ENCODE results near the gene CEP350. TPM values are rescaled to one million over a fixed set of nuclear protein-coding genes. Genes with fewer than 3 reads are reported as not detected.

Gene CEP350
- total and polyA plus RNA-seq, 7 experiments from 2014 or later = 39.1 to 90.1 (median 64.0) TPM

DNA sequence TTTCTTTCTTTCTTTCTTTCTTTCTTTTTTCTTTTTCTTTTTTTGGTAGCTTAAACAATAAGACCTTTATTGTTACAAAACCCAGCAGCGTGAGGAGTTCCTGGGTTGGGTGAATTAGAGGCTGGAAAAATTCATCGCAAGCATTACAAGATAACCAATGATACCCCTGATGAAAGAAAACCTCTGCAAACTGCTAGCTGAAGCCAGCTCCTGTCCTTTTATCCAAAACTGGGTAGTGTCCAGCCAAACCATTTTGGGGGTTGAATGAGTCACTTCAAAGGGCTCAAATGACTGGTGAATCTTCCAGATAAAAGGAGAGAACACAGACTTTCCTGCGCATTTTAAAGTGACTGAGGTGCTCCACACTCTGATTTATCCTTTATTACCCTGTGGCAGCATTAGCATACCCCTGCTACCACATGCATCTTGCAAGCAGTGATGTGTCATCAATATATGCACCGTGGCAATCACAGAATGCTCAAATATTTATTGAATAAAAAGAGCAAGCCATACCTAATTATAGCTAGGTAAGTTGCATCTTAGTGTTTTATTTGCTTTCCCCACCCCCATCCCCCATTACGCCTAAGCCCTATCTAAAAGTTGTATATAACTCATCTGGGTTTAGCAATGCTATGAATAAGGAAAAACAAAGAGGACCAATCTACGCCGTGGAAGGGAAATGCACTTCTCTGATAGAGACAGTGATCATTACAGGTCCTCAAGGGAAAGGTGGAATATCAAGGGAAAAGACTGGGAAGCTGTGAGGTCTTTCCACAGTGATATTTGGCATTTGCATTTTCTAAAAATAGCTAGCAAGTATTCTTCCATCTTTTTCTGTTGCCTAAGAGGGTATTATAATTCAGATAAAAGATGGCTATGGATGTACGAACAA lies 32.4 kb upstream of the CEP350 start:
- intact Hi-C loops (cut with micrococcal nuclease) = no loop called here
- no peak for ATAC-seq
- CTCF ChIA-PET = no interaction called here

DNA sequence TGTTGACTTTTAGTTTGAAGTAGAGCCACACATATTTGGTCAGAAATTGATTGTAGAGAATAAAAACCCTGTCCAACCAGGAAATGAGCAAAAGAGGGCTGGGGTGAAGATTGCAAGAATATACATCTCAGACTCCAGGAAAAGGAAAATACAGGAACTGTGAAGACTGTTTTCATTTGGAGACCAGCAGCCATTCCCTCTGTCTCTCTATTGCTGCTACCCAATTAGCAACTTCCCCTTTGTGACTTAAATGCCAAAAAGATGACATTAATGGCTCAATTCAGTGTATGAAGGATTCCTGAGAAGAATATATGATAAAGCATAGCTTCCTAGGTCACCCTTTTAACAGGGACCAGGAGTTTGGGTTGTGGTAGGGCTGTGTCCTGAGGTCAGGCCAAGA lies 31.6 kb upstream of the CEP350 start:
- intact Hi-C loops (cut with micrococcal nuclease) = no loop called here
- H3K36me3 ChIP-seq (ENCODE audit: control insufficient read depth in 2 of 3, insufficient read depth in 3 of 3, low read length in 3 of 3) = peaks cover 6 to 21% (median 7%) of the 10 kb centered on the region in 3 experiments
- H3K4me3 Mint-ChIP-seq = no peak overlapping the region
- H3K27ac Mint-ChIP-seq = no peak overlapping the region
- no peak overlapping the region for H3K27ac ChIP-seq (ENCODE audit: low read depth, low read length)
- H3K9me3 Mint-ChIP-seq = peaks cover 0 to 2% (median 0%) of the 10 kb centered on the region in 11 donors
- no peak for DNase-seq
- H3K27me3 ChIP-seq (ENCODE audit: control insufficient read depth in 2 of 2, insufficient read depth in 2 of 2, low read length in 2 of 2) = no peaks in the 10 kb centered on the region
- ATAC-seq = no peak
- no peak overlapping the region for H3K4me3 ChIP-seq (ENCODE audit: low read length)
- H3K4me1 Mint-ChIP-seq = peaks cover 0 to 7% (median 2%) of the 10 kb centered on the region in 7 donors
- ChIA-PET CTCF (no interaction called here), POLR2A (interaction anchor here (1.1 kb wide), 1 partner anchor 41 kb away, joined by 3 read pairs; the partner anchor contains the start of gene TOR1AIP1)
- H3K27me3 Mint-ChIP-seq = no peaks in the 10 kb centered on the region
- H3K9me3 ChIP-seq (ENCODE audit: control insufficient read depth in 2 of 3, low read length in 3 of 3) = no peaks in the 10 kb centered on the region
- H3K36me3 Mint-ChIP-seq = peaks cover 6 to 21% (median 14%) of the 10 kb centered on the region in 5 donors
- H3K4me1 ChIP-seq (ENCODE audit: control insufficient read depth in 2 of 2, insufficient read depth in 2 of 2, low read length in 2 of 2) = no peaks in the 10 kb centered on the region

More for the DNA sequence above, 32.4 kb upstream of the CEP350 start:
- H3K9me3 Mint-ChIP-seq = no peaks in the 10 kb centered on the region
- no peaks in the 10 kb centered on the region for H3K27me3 ChIP-seq (ENCODE audit: control insufficient read depth in 2 of 2, insufficient read depth in 2 of 2, low read length in 2 of 2)
- no peaks in the 10 kb centered on the region for H3K27me3 Mint-ChIP-seq
- peaks cover 10 to 29% (median 14%) of the 10 kb centered on the region in 3 experiments for H3K36me3 ChIP-seq (ENCODE audit: control insufficient read depth in 2 of 3, insufficient read depth in 3 of 3, low read length in 3 of 3)
- peaks cover 10 to 29% (median 22%) of the 10 kb centered on the region in 5 donors for H3K36me3 Mint-ChIP-seq
- H3K9me3 ChIP-seq (ENCODE audit: control insufficient read depth in 2 of 3, low read length in 3 of 3) = no peaks in the 10 kb centered on the region
- DNase-seq = no peak
- H3K27ac Mint-ChIP-seq = peak overlapping the region in 5 of 9 donors; percentile 8 to 77 (median 38)
- H3K27ac ChIP-seq (ENCODE audit: low read depth, low read length) = no peak overlapping the region
- POLR2A ChIA-PET = interaction anchor here (1.0 kb wide), 2 partner anchors 9 to 14 kb away, joined by 3 to 4 read pairs; no protein-coding TSS in a partner anchor
- no peaks in the 10 kb centered on the region for H3K4me1 ChIP-seq (ENCODE audit: control insufficient read depth in 2 of 2, insufficient read depth in 2 of 2, low read length in 2 of 2)
- H3K4me3 ChIP-seq (ENCODE audit: low read length) = no peak overlapping the region
- peaks cover 0 to 7% (median 2%) of the 10 kb centered on the region in 7 donors for H3K4me1 Mint-ChIP-seq
- H3K4me3 Mint-ChIP-seq = no peak overlapping the region

DNA sequence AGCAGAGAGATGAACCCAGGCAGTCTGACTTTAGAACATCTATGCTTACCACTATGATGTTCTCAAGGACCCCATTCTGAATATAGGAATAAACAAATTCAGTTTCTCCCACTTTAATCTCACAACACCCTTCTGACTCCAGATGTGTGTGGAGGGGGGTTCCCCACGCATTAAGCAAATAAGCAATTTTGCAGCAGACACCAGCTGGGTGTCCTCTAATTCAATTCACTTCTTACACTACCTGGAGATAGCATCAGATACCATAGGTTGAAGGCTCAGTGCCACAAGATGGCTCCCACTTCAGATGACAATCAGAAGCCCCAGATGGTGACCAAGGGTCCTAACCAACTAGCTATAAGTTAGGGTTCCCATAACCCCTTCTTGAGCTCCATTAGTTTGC lies 30.3 kb upstream of the CEP350 start:
- no peak overlapping the region for H3K4me3 ChIP-seq (ENCODE audit: low read length)
- ATAC-seq (no peak), DNase-seq (no peak)
- no peak overlapping the region for H3K27ac ChIP-seq (ENCODE audit: low read depth, low read length)
- no peak overlapping the region for H3K4me3 Mint-ChIP-seq
- intact Hi-C loops (cut with micrococcal nuclease) = no loop called here
- H3K27me3 Mint-ChIP-seq = no peaks in the 10 kb centered on the region
- H3K27me3 ChIP-seq (ENCODE audit: control insufficient read depth in 2 of 2, insufficient read depth in 2 of 2, low read length in 2 of 2) = no peaks in the 10 kb centered on the region
- H3K4me1 ChIP-seq (ENCODE audit: control insufficient read depth in 2 of 2, insufficient read depth in 2 of 2, low read length in 2 of 2) = no peaks in the 10 kb centered on the region
- H3K27ac Mint-ChIP-seq = no peak overlapping the region
- CTCF ChIA-PET = no interaction called here
- H3K36me3 ChIP-seq (ENCODE audit: control insufficient read depth in 2 of 3, insufficient read depth in 3 of 3, low read length in 3 of 3) = peaks cover 4 to 8% (median 5%) of the 10 kb centered on the region in 3 experiments
- H3K9me3 Mint-ChIP-seq = peaks cover 0 to 2% (median 0%) of the 10 kb centered on the region in 11 donors
- H3K9me3 ChIP-seq (ENCODE audit: control insufficient read depth in 2 of 3, low read length in 3 of 3) = no peaks in the 10 kb centered on the region
- POLR2A ChIA-PET = interaction anchor here (1.1 kb wide), 1 partner anchor 42 kb away, joined by 3 read pairs; the partner anchor contains the start of gene TOR1AIP1
- H3K36me3 Mint-ChIP-seq = peaks cover 0 to 9% (median 5%) of the 10 kb centered on the region in 5 donors
- H3K4me1 Mint-ChIP-seq = peaks cover 0 to 3% (median 0%) of the 10 kb centered on the region in 7 donors

DNA sequence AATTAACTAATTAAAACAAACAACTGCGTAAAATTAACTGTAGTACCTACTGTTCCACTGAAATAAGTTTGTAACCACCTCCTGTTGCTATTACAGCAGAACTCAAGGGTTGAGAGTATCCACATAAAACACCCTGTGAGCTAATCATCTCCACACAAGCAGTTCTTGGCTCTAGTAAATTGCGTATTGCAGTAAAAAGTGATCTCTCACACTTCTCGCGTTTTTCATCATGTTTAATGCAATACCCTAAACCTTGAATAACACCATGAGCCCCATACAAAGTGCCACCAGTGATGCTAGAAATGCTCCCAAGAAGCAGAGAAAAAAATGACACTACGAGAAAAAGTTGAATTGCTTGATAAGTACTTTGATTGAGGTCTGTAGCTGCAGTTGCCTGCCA lies 29.3 kb upstream of the CEP350 start:
- Mint-ChIP-seq H3K9me3 (peaks cover 0 to 2% (median 0%) of the 10 kb centered on the region in 11 donors), H3K27ac (no peak overlapping the region), H3K4me3 (no peak overlapping the region), H3K27me3 (peaks cover 0 to 4% (median 0%) of the 10 kb centered on the region in 5 donors), H3K4me1 (peaks cover 0 to 3% (median 0%) of the 10 kb centered on the region in 7 donors), H3K36me3 (peaks cover 0 to 6% (median 0%) of the 10 kb centered on the region in 5 donors)
- H3K36me3 ChIP-seq (ENCODE audit: control insufficient read depth in 2 of 3, insufficient read depth in 3 of 3, low read length in 3 of 3) = peaks cover 0 to 5% (median 5%) of the 10 kb centered on the region in 3 experiments
- CTCF ChIA-PET = no interaction called here
- no peaks in the 10 kb centered on the region for H3K27me3 ChIP-seq (ENCODE audit: control insufficient read depth in 2 of 2, insufficient read depth in 2 of 2, low read length in 2 of 2)
- ATAC-seq (no peak), DNase-seq (no peak)
- no peaks in the 10 kb centered on the region for H3K9me3 ChIP-seq (ENCODE audit: control insufficient read depth in 2 of 3, low read length in 3 of 3)
- POLR2A ChIA-PET = interaction anchor here (0.6 kb wide), 1 partner anchor 33 kb away, joined by 3 read pairs; no protein-coding TSS in a partner anchor
- H3K27ac ChIP-seq (ENCODE audit: low read depth, low read length) = no peak overlapping the region
- no peaks in the 10 kb centered on the region for H3K4me1 ChIP-seq (ENCODE audit: control insufficient read depth in 2 of 2, insufficient read depth in 2 of 2, low read length in 2 of 2)
- intact Hi-C loops (cut with micrococcal nuclease) = no loop called here
- no peak overlapping the region for H3K4me3 ChIP-seq (ENCODE audit: low read length)

DNA sequence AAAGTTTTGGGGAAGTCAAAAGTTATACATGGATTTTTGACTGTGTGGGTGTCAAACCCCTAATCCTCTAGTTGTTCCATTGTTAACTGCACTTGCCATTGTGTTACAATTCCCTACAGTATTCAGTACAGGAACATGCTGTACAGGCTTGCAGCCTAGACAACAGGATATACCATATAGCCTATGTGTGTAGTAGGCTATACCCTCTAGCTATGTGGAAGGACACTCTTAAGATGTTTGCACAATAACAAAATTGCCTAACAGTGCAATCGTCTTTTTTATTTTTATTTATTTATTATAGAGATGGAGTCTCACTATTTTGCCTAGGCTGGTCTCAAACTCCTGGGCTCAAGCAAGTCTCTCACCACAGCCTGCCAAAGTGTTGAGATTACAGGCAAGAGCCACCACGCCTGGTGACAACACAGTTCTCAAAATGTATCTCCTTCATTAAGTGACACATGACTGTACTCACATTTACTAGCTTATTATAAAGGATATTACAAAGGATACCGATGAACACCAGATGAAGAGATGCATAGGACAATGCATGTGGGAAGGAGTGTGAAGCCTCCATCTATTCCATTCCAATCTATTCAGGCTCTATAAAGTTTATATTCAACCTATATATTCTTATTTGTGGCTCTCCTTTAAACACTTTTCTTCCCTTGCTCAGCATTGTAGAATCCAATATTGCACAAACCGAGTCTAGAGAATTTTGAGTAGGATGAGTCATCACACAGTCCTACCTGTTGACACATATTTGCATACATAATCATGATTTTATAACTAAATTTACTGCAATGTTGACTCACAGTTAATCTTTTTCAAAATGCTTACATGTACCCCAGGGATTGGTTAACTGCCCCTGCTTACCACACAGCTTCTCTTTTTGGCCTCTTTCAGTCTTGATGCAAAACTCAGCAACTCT lies 28.4 kb upstream of the CEP350 start:
- Histone ChIP-seq H3K27me3 (ENCODE audit: control insufficient read depth in 2 of 2, insufficient read depth in 2 of 2, low read length in 2 of 2) (no peaks in the 10 kb centered on the region), H3K4me1 (ENCODE audit: control insufficient read depth in 2 of 2, insufficient read depth in 2 of 2, low read length in 2 of 2) (no peaks in the 10 kb centered on the region), H3K36me3 (ENCODE audit: control insufficient read depth in 2 of 3, insufficient read depth in 3 of 3, low read length in 3 of 3) (peaks cover 0 to 5% (median 4%) of the 10 kb centered on the region in 3 experiments), H3K9me3 (ENCODE audit: control insufficient read depth in 2 of 3, low read length in 3 of 3) (no peaks in the 10 kb centered on the region), H3K27ac (ENCODE audit: low read depth, low read length) (no peak overlapping the region), H3K4me3 (ENCODE audit: low read length) (no peak overlapping the region)
- Mint-ChIP-seq H3K4me3 (no peak overlapping the region), H3K4me1 (peaks cover 0 to 3% (median 0%) of the 10 kb centered on the region in 7 donors), H3K27ac (no peak overlapping the region), H3K36me3 (peaks cover 0 to 6% (median 0%) of the 10 kb centered on the region in 5 donors), H3K27me3 (peaks cover 0 to 6% (median 0%) of the 10 kb centered on the region in 5 donors), H3K9me3 (peaks cover 0 to 2% (median 0%) of the 10 kb centered on the region in 11 donors)
- ATAC-seq = no peak
- ChIA-PET CTCF (no interaction called here), POLR2A (no interaction called here)
- DNase-seq = no peak
- intact Hi-C loops (cut with micrococcal nuclease) = no loop called here

DNA sequence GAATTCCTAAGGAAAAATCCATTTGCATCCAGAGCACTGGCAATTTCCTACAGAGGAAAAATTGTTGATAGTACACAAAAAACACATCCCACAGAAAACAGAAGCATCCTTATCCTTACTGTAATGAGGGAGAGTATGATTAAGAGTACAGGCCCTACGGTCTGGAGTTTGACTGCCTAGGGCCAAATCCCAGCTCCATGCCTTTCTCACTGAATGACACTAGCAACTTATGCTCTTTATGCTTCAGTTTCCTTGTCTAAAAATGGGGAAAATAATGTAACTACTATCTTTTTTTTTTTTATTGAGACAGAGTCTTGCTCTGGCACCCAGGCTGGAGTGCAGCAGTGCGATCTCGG lies 27.8 kb upstream of the CEP350 start:
- Mint-ChIP-seq H3K9me3 (peaks cover 0 to 2% (median 0%) of the 10 kb centered on the region in 11 donors), H3K27me3 (peaks cover 0 to 6% (median 0%) of the 10 kb centered on the region in 5 donors), H3K27ac (no peak overlapping the region), H3K36me3 (peaks cover 0 to 6% (median 0%) of the 10 kb centered on the region in 5 donors), H3K4me3 (no peak overlapping the region), H3K4me1 (peaks cover 0 to under 1% (median 0%) of the 10 kb centered on the region in 7 donors)
- intact Hi-C loops (cut with micrococcal nuclease) = no loop called here
- POLR2A ChIA-PET = no interaction called here
- DNase-seq = no peak
- CTCF ChIA-PET = no interaction called here
- Histone ChIP-seq H3K27ac (ENCODE audit: low read depth, low read length) (no peak overlapping the region), H3K9me3 (ENCODE audit: control insufficient read depth in 2 of 3, low read length in 3 of 3) (no peaks in the 10 kb centered on the region), H3K4me1 (ENCODE audit: control insufficient read depth in 2 of 2, insufficient read depth in 2 of 2, low read length in 2 of 2) (no peaks in the 10 kb centered on the region), H3K36me3 (ENCODE audit: control insufficient read depth in 2 of 3, insufficient read depth in 3 of 3, low read length in 3 of 3) (no peaks in the 10 kb centered on the region), H3K27me3 (ENCODE audit: control insufficient read depth in 2 of 2, insufficient read depth in 2 of 2, low read length in 2 of 2) (no peaks in the 10 kb centered on the region), H3K4me3 (ENCODE audit: low read length) (no peak overlapping the region)
- ATAC-seq = no peak

All from naive thymus-derived CD4-positive, alpha-beta T cell (primary cell).